CD4-positive, alpha-beta T cell treated with Interferon alpha-2 for 1 hour (primary cell): ENCODE results near the gene CMSS1.
"Not testable (repeated sequence)": the region's sequence is repeated elsewhere in the genome, so short reads cannot be mapped to it uniquely, and the experiment has no call there.

Source experiments
- DNase-seq, 2 donors: peaks; one replicate each; pipeline ENCODE4 v3.0.0-alpha.2; 2020 to 2022

Gene CMSS1

DNA sequence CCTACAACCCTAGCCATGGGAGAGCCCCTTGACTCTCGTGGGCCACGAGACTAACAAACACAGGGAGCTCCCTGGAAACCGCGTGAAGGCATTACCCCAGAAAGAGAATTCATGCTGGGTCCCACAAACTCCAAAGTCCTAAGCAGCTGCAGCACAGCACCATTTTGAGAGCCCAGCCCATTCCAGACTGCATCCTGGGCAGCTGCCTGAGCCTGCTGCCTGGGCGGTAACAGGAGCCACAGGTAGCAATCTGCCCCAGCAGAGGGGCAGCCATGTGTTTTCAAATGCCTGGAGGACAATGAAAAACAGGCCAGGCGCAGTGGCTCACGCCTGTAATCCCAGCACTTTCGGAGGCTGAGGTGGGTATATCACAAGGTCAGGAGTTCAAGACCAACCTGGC is 380.2 kb downstream of the CMSS1 start:
- DNase-seq = no peak

- DNase-seq = no peak
Measured at GRCh38 chr3:100198579-100199269, 381.1 kb downstream of the CMSS1 start.

DNA sequence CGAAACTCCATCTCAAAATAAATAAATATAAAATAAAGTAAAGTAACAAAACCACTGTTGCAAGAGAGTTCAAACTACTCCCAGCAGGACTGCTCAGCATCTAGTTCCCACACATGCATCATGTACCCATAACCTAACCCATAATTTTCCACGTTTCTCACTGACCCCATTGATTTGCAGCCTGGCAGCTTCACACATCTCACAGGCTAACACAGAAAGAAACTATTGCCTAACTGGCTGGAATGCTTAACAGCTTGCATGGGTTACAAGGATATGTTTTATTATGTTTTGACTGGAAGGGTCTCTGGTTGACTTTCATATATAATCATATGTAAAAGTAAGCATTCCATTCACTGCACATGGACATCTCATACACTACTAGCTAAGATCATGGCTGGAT is 387.5 kb downstream of the CMSS1 start:
- DNase-seq = no peak

GRCh38 chr3:100206687-100207086 is 389.0 kb downstream of the CMSS1 start:
- DNase-seq = no peak

GRCh38 chr3:100207886-100208285 is 390.2 kb downstream of the CMSS1 start:
- no peak for DNase-seq

- no peak for DNase-seq
Measured at GRCh38 chr3:100209169-100209568, 391.5 kb downstream of the CMSS1 start.

- peak in 1 of 2 donors; percentile 60 for DNase-seq
Measured at GRCh38 chr3:100209948-100210771, 392.5 kb downstream of the CMSS1 start.

GRCh38 chr3:100210772-100211135 is 393.1 kb downstream of the CMSS1 start:
- DNase-seq = peak; percentile 1 to 58

GRCh38 chr3:100213891-100214573 is 396.4 kb downstream of the CMSS1 start:
- DNase-seq = no peak

GRCh38 chr3:100214574-100214964 is 396.9 kb downstream of the CMSS1 start:
- DNase-seq = no peak

DNA sequence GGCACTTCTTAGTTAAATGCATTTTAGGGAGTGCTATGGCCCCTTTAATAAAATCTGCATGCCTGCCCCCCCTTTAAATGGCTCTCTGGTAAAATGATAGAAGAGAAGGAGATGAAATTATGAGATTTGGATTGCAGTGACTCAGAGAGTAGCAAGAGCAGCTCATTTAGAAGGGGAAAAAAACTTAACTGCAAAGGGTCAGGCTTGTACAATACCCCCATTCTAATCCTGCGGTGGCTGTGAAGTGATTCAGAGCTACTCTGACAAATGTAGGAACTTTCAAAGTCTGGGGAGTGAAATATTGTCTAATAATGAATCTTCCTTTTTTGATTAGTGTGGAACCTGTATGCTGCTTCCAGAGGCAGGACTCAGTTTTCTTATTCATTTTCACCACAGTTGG is 399.1 kb downstream of the CMSS1 start:
- DNase-seq = no peak

- DNase-seq = no peak
Measured at GRCh38 chr3:100221159-100221558, 403.5 kb downstream of the CMSS1 start.

DNA sequence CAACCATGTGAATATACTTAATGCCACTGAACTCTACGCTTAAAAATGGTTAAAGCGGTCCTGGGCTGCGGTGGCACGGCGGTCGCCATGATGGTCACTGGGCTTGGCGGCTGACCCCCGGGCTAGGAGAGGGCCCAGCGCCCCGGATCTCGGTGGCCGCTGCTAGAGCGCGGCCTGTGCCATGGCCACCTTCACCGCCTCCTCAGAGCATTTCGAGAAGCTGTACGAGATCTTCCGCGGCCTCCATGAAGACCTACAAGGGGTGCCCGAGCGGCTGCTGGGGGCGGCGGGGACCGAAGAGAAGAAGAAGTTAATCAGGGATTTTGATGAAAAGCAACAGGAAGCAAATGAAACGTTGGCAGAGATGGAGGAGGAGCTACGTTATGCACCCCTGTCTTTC is 407.5 kb downstream of the CMSS1 start:
- DNase-seq = no peak

DNA sequence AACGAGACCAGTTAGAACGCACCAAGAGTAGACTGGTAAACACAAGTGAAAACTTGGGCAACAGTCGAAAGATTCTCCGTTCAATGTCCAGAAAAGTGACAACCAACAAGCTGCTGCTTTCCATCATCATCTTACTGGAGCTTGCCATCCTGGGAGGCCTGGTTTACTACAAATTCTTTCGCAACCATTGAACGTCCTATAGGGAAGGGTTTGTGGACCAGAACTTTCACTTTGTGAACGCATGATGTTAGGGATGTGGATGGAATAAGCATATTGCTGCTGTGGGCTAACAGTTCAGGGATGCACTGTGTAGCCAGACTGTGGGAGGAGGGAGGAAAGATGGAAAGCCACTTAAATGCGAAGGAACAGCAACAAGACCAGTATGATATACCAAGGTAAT is 408.2 kb downstream of the CMSS1 start:
- DNase-seq = no peak

DNA sequence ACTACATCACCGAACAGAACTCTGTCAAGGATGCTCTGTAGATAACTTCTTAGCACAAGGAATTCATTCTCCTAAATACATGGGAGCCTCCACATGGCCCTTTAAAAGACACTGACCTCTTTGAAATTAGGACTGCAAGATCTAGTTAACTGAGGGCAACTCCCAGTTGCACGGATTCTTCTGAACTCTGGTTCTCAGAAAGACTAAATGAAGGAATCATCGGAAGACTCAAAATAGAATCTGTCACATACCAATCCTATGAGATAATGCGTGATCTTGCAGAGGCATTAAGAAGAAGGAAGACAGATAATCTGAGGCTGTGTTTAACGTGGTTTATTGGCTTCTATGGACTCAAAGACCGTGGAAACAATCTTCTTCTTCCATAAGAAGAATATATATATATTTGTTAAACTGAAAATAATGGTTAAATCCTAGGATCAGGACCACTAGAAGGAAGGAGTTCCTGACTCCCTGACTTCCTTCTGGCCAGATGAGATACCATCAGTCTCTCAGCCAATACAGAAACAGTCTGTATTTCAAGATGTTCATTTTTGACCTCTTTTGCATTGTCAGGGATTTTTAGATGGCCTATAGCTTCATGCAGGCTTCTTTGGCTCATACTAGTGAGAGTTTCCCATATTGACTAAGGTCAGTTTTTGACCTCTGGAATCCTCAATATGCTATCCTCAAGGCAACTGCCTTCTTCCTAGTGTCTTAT is 409.2 kb downstream of the CMSS1 start:
- no peak for DNase-seq

GRCh38 chr3:100227511-100227921 is 409.9 kb downstream of the CMSS1 start:
- no peak for DNase-seq

- no peak for DNase-seq
Measured at GRCh38 chr3:100228247-100228646, 410.6 kb downstream of the CMSS1 start.

GRCh38 chr3:100229188-100229587 is 411.5 kb downstream of the CMSS1 start:
- DNase-seq = not testable (repeated sequence)

DNA sequence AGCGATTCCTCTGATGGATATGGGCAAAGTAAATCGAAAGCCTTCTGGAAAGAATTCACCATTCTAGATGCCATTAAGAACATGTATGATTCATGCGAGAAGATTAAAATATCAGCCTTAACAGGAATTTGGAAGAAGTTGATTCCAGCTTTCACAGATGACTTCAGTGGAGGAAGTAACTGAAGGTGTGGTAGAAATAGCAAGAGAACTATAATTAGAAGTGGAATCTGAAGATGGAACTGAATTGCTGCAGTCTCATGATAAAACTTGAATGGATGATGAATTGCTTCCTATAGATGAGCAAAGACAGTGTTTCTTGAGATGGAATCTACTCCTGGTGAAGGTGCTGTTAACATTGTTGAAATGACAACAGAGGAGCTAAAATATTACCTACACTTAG is 413.0 kb downstream of the CMSS1 start:
- no peak for DNase-seq
